Measurements from ENCODE around the gene PIAS1.

- TF ChIP-seq EZH2 (optimal IDR thresholded peaks at IDR 0.05; ENCODE audit: low read depth, low read length) (no peak), CTCF (IDR thresholded peaks at IDR 0.05; ENCODE audit: low read length) (no peak), EZH2phosphoT487 (IDR thresholded peaks at IDR 0.05; ENCODE audit: low read length) (no peak)
Observed at GRCh38 chr15:68020685-68021084, 33.4 kb upstream of the PIAS1 start.
